GM21723 (cell line): Measurements from ENCODE around the gene BRSK2.
"Not testable (repeated sequence)": the region's sequence is repeated elsewhere in the genome, so short reads cannot be mapped to it uniquely, and the experiment has no call there.

Experiments used
- ATAC-seq: cut with Tn5 transposase; IDR thresholded peaks from one replicate; pipeline ENCODE4 v1.9.1; 2021; ENCODE audit warnings: mild to moderate bottlenecking, moderate library complexity; ENCODE audit not compliant: unreplicated experiment

BRSK2 gene

DNA sequence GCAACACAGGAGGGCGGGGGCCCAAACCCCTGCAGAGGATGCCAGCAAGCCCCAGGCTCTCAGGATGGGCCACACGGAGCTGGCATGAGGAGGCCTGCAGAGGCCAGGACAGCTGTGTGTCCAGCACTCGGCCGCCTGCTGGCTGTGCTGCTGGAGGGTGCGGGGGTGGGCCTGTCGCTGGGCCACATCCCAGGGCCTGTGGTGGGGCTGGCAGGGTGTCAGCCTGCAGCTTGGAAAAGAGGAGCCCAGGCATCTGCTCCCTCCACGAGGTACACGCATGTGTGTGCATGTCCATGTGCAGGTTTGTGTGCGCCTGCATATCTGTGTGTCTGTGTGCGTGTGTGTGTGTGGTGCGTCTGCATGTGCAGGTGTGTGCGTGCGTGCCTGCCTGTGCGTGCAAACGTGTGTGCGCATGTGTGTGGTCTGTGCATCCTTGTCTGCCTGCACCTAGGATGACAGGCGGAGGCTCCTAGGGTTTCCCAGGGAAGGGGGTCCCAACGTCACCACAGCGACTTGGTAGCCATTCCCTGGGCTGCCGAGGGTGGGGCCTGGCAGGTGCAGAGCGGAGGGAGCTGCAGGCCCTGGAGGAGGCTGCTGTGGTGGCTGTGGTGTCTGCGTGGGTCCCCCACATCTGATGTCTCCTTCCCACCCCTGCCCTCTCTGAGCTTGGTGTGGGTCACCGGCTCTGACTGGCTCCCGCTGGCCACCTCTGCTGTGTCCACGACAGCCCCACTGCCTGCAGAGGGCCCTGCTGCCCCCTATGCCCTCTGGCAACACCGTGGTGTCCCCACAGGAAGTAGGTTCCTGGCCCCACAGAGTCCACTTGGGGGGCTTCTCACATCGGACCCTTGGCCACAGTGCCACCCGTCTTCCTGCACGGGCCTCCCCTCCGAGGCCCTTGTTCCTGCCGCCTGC lies 17.1 kb downstream of the BRSK2 start:
- no peak for ATAC-seq

DNA sequence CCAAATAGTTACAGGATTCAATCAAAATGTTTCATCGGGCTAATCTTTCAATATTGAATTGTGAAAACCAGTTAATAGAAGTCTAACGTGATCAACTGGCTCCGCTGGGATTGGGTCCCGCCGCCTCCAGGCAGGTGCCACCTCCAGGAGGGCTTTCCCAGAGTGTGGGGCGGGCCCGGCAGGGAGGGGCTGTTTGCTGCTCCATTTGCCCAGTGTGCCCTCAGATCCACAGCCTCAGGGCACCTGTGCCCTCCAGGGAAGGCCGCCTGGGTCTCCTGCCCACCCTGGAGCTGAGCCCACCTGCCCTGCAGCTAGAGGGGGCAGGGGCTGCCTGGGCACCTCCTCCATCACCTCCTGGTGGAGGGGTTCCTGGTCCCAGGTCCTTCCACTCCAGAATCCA lies 17.9 kb downstream of the BRSK2 start:
- ATAC-seq, result no peak

DNA sequence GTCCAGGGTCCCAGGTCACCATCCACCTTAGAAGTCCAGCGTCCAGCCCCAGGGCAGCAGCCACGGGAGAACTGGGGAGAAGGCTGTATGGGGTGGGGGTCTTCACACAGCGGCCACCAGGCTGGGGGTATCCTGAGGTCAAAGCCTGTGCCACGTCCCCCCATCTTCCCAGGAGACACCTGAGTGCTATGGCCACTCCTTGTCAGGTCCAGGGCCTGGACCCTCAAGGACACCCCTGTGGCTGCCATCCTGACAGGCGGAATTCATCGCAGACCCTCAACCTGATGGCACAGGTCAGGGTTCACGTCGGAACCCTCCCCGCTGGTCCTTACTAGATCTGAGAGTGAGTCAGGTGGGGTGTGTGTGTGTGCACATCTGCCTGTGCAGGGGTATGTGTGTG lies 18.6 kb downstream of the BRSK2 start:
- no peak for ATAC-seq

DNA sequence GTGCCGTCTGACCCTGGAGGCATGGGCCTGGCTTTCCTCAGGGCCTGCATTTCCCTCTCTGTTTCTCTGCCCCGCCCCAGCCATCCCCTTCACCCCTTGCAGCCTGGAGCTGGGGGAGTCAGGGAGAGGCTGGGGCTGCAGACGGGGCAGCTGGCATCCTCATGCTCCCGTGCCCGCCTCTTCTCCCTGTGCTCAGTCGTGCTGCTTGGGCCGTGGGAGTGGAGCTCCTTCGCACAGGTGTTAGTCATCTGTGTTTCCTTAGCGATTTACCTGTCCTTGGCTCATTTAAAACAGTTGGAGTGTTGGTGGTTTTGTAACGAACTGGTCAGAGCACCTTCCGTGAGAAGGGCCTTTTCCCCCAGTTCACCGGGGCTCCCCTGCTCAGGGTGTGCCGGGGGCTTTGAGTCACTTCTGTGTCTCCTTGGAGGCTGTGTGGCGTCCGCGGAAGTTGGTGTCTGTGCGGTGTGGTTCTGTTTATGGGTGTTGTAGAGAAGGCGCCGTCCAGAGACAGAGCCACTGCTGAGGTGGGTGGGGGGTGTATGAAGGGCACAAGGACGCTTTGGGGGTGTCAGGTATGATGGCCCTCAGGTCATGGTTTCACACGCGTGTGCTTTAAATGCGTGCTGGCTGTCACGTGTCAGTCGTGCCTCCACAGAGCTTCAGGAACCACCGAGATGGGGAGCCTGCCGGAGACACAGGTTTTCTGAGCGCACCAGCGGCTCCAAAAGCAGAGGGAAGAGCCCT lies 19.5 kb downstream of the BRSK2 start:
- ATAC-seq, result no peak

DNA sequence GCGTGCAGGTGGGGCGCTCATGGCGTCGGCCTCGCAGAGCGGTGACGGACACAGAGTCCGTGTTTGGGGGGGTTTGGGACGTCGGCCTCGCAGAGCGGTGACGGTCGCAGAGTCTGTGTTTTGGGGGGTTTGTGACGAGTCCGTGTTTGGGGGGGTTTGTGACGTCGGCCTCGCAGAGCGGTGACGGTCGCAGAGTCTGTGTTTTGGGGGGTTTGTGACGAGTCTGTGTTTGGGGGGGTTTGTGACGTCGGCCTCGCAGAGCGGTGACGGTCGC lies 20.1 kb downstream of the BRSK2 start:
- not testable (repeated sequence) for ATAC-seq

- ATAC-seq, result no peak
Measured at GRCh38 chr11:1410366-1411291, 20.9 kb downstream of the BRSK2 start.

DNA sequence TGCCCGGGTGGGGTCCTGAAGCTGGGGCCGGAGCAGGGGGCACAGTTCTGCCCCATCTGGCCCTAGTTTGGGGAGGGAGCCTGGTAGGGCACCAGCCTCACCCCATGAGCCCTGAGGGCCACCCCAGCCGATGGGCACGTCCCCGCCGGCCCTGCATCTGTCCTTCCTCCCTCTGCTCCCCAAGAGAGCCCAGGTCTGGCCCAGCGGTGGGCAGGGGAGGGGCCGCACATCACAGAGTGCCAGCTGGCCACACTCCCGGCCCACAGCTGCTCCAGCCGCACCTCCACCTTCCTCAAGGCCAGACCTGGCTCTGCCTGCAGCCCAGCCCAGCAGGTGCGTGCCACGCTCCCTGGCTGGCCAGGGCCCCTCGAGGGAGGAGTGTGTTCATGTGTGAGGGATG lies 21.6 kb downstream of the BRSK2 start:
- no peak for ATAC-seq

- not testable (repeated sequence) for ATAC-seq
Measured at GRCh38 chr11:1411739-1412138, 22.0 kb downstream of the BRSK2 start.

GRCh38 chr11:1412377-1413095 lies 22.8 kb downstream of the BRSK2 start:
- ATAC-seq, result no peak

DNA sequence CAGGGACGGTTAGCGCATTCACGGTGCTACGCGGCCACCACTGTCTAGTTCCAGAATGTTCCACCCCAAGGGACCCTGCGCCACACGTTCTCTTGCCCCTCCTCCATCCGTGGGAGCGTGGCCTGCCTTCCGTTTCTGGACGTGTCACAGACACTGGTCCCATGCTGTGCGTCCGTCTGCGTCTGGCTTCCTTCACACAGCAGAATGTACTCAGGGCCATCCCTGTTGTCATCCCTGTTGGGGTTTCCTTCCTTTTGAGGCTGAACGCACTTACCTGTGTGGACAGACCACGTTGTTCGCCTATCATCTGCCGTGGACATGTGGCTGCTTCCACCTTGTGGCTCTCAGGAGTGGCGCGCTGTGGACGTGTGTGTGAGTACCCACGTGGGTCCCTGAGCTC lies 24.9 kb downstream of the BRSK2 start:
- no peak for ATAC-seq

GRCh38 chr11:1415631-1416030 lies 25.9 kb downstream of the BRSK2 start:
- no peak for ATAC-seq

GRCh38 chr11:1418192-1418795 lies 28.6 kb downstream of the BRSK2 start:
- not testable (repeated sequence) for ATAC-seq

- no peak for ATAC-seq
Measured at GRCh38 chr11:1419811-1420210, 30.1 kb downstream of the BRSK2 start.

DNA sequence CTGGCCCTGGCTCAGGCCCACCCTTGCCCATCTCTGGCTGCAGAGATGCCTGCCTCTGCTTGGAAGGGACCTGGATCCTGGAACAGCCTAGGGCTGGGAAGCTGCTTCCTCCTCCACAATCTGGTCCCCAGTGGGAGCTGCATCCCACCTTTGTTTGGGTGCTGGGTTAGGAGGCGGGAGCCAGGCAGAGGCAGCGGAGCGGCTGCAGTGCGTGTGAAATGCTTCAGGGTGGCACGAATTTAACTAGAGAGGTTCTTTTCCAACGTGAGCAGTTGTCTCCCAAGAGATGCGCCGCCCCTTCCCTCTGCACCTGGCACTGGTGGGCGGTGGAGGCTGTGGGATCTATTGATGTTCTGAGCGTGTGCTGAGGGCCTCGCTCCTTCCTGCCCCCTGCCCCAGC lies 31.6 kb downstream of the BRSK2 start:
- no peak for ATAC-seq

DNA sequence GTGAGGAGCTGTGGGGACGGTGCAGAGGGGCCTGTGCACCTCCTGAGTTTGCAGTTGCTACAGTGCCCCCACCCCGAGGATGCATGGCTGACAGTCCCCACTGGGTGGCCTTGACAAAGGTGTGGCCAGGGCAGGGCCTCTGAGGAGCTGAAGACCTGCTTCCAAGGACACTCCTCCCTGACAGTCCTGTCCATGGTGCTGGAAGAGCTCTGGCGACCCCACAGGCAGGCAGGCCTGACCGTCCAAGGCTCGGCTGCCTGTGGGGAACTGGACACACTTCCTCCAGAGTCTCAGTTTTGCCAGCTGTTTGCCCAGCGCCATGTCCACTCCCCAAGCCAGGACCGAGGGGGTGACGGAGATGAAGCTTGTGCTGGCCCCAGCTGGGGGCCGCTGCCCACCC lies 32.7 kb downstream of the BRSK2 start:
- no peak for ATAC-seq

GRCh38 chr11:1422981-1423380 lies 33.2 kb downstream of the BRSK2 start:
- no peak for ATAC-seq

DNA sequence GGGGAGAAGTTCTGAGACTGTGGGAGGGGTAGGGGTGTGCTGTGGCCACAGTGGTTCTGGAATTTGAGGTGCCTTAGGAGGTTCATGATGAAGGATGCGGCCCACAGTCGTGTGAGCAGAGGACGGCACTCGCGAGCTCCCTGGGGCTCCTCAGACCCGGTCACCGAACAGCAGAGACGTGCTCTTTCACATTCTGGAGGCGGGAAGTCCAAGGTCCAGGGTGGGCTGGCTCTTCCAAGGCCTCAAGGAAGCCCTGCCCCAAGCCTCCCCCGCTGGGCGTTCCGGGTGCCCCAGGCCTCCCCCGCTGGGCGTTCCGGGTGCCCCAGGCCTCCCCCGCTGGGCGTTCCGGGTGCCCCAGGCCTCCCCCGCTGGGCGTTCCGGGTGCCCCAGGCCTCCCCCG lies 33.7 kb downstream of the BRSK2 start:
- ATAC-seq, result not testable (repeated sequence)

DNA sequence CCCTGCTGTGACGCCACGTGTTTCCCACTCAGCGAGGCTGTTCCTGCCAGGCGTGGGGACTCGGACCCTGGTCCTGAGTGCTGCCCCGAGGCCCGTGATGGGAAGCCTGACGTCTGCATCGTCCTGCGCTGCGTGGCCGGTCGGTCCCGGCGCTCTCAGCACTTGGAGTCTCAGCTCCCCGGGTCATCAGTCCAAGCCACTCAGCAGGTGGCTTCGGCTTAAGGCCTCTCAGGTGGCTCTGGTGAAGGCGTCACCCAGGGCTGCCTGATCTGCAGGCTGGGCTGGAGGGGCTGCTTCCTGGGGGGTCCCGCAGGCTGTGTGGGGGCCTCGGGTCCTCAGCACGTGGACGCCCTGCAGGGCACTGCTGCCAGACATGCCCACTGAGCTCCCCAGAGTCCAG lies 35.3 kb downstream of the BRSK2 start:
- ATAC-seq, result no peak

DNA sequence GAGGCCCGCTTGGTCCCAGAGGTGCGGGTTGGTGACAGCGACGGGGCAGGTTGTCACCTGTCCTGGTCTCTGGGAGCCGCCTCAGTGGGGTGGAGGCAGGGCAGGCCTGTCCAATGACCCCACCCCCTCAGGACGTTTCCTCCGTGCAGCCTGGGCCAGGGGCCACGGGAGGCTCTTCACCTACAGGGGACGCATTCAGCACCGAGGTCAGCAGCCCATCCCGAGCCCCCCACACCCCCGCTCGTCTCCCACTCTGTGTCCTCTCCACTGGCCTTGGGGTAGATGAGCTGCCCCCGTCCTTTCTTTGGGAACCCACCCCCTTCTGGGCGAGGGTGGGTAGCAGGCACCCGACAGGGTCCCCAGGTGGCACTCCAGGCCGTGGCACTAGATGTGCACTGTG lies 35.7 kb downstream of the BRSK2 start:
- no peak for ATAC-seq

GRCh38 chr11:1428762-1429316 lies 39.1 kb downstream of the BRSK2 start:
- no peak for ATAC-seq
